ENCODE data around the gene RAB11A. TPM values are rescaled to one million over a fixed set of nuclear protein-coding genes. Genes with fewer than 3 reads are reported as not detected.
"Not testable (repeated sequence)": the region's sequence is repeated elsewhere in the genome, so short reads cannot be mapped to it uniquely, and the experiment has no call there.

The RAB11A gene
- total RNA-seq, 1 experiment from 2014 or later, result 245 TPM

DNA sequence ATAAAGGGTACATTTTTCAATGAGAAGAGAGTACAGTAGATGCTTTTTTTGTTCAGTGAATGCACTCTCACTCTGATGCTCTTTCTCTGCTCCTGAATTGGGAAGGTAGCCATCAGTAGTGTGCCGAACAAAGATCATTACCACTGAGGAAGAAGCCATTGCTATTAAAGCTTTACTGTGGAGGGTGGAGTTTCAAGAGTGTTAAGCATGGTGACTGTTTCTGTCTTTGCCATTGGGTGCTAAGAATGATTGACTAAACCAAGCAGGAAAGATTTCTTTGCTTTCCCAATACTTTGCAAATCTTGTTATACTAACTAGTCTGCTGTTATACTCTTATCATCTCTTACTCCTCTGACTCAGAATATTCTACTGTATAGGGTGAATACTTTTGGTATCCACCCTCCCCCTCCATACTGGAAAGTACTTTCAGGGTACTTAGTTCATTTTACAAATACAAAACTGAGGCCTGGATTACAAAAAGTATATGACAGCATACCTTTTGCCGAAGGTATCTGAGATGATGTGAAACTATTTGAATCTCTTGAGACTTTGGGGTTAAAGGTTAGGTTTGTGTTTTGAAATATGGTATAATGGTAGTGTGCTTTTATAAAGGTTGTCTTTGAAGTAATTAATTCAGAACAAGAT is 1.7 kb downstream of the RAB11A start:
- DNase-seq (ENCODE audit: low spot score) (no peak), ATAC-seq (no peak)
- Mint-ChIP-seq H3K27me3 (ENCODE audit: low read depth) (peaks cover 3% of the 10 kb centered on the region; the same call in 1 of the 2 replicates), H3K36me3 (peaks cover 3% of the 10 kb centered on the region), H3K9me3 (no peaks in the 10 kb centered on the region), H3K4me1 (peaks cover 16% of the 10 kb centered on the region), H3K4me3 (peak overlapping the region; percentile 99), H3K27ac (peak overlapping the region; percentile 72)
- ChIA-PET CTCF (interaction anchor here (0.5 to 3.2 kb wide), 6 partner anchors 8 to 354 kb away, joined by 4 to 33 read pairs (median 12); partner anchors contain the start of gene INTS14), POLR2A (no interaction called here)
- TF ChIP-seq ZNF532 (CRISPR knock-in tag; IDR thresholded peaks at IDR 0.05; ENCODE audit: borderline replicate concordance) (no peak), ELF4 (CRISPR knock-in tag; IDR thresholded peaks at IDR 0.05; ENCODE audit: low read depth) (no peak), AR (CRISPR knock-in tag; IDR thresholded peaks at IDR 0.05) (no peak), FOXK1 (CRISPR knock-in tag; IDR thresholded peaks at IDR 0.05) (no peak), RORB (CRISPR knock-in tag; IDR thresholded peaks at IDR 0.05) (no peak), CTCF (IDR thresholded peaks at IDR 0.05) (no peak), GABPB1 (CRISPR knock-in tag; IDR thresholded peaks at IDR 0.05) (no peak), TP53 (CRISPR knock-in tag; IDR thresholded peaks at IDR 0.05) (no peak), EMX1 (CRISPR knock-in tag; IDR thresholded peaks at IDR 0.05) (no peak)
- TF ChIP-seq, protein P1, sequence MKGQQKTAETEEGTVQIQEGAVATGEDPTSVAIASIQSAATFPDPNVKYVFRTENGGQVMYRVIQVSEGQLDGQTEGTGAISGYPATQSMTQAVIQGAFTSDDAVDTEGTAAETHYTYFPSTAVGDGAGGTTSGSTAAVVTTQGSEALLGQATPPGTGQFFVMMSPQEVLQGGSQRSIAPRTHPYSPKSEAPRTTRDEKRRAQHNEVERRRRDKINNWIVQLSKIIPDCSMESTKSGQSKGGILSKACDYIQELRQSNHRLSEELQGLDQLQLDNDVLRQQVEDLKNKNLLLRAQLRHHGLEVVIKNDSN (CRISPR knock-in tag; IDR thresholded peaks at IDR 0.05), result no peak
- TF ChIP-seq, protein P2, sequence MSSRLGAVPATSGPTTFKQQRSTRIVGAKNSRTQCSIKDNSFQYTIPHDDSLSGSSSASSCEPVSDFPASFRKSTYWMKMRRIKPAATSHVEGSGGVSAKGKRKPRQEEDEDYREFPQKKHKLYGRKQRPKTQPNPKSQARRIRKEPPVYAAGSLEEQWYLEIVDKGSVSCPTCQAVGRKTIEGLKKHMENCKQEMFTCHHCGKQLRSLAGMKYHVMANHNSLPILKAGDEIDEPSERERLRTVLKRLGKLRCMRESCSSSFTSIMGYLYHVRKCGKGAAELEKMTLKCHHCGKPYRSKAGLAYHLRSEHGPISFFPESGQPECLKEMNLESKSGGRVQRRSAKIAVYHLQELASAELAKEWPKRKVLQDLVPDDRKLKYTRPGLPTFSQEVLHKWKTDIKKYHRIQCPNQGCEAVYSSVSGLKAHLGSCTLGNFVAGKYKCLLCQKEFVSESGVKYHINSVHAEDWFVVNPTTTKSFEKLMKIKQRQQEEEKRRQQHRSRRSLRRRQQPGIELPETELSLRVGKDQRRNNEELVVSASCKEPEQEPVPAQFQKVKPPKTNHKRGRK (CRISPR knock-in tag; IDR thresholded peaks at IDR 0.05; ENCODE audit: borderline replicate concordance), result no peak

- CTCF ChIA-PET, result interaction anchor here (2.4 kb wide), 1 partner anchor 9 kb away, joined by 15 read pairs; no protein-coding TSS in a partner anchor
- not testable (repeated sequence) for H3K9me3 Mint-ChIP-seq; H3K36me3 Mint-ChIP-seq; ATAC-seq; DNase-seq (ENCODE audit: low spot score); H3K4me3 Mint-ChIP-seq; H3K27ac Mint-ChIP-seq; H3K27me3 Mint-ChIP-seq (ENCODE audit: low read depth)
- POLR2A ChIA-PET, result interaction anchor here (0.6 kb wide), 1 partner anchor 13 kb away, joined by 3 read pairs; no protein-coding TSS in a partner anchor
- peaks cover 16% of the 10 kb centered on the region for H3K4me1 Mint-ChIP-seq
Measured at GRCh38 chr15:65871886-65872285, 2.6 kb downstream of the RAB11A start.

DNA sequence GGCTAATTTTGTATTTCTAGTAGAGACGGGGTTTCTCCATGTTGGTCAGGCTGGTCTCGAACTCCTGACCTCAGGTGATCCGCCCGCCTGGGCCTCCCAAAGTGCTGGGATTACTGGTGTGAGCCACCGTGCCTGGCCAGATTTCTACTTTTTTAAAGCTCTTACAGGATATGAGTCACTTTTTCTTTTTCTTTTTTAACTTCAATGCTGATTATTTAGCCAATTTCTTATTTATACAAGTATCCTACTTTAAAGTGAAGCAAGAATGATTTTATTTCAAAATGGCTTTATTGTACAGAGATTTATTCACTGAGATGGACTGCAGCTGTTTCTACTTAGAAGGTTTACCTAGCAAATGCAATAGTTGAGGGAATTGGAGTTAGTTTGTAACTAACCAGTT is 3.3 kb downstream of the RAB11A start:
- H3K36me3 Mint-ChIP-seq; POLR2A ChIA-PET; H3K4me3 Mint-ChIP-seq; H3K9me3 Mint-ChIP-seq; ATAC-seq; H3K27me3 Mint-ChIP-seq (ENCODE audit: low read depth); DNase-seq (ENCODE audit: low spot score): not testable (repeated sequence)
- CTCF ChIA-PET, result interaction anchor here (2.4 kb wide), 1 partner anchor 10 kb away, joined by 15 read pairs; no protein-coding TSS in a partner anchor
- H3K27ac Mint-ChIP-seq, result 0 out of 2 replicates have a peak overlapping the region, but pooled peaks have one; percentile 50
- peaks cover 16% of the 10 kb centered on the region for H3K4me1 Mint-ChIP-seq

Data from WTC11 (cell line).